GM21717 (cell line): ENCODE data around the gene MAP1B.
"Not testable (repeated sequence)": the region's sequence is repeated elsewhere in the genome, so short reads cannot be mapped to it uniquely, and the experiment has no call there.

Experiments
- ATAC-seq: cut with Tn5 transposase; IDR thresholded peaks from one replicate; pipeline ENCODE4 v1.9.1; 2021; ENCODE audit warnings: mild to moderate bottlenecking, moderate library complexity; ENCODE audit not compliant: unreplicated experiment

The MAP1B gene

DNA sequence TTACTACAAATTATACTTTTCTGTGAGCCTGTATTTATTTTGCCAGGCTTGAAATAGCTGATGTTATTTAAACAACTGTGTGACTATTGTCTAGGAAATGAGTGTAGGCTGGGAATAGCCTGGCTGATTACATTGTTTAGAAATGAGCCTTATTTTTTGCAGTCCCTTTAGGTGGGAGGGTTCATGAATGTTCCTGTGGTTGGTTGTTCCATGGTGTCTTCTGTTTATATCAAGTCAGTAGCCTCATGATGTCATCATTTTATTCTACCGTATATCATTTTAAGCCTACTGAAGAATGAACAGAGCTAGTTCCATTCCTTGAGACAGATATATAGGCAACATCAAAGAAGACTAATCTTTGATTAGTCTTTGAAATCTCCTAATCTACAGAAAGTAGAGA lies 53.1 kb downstream of the MAP1B start:
- ATAC-seq = no peak

DNA sequence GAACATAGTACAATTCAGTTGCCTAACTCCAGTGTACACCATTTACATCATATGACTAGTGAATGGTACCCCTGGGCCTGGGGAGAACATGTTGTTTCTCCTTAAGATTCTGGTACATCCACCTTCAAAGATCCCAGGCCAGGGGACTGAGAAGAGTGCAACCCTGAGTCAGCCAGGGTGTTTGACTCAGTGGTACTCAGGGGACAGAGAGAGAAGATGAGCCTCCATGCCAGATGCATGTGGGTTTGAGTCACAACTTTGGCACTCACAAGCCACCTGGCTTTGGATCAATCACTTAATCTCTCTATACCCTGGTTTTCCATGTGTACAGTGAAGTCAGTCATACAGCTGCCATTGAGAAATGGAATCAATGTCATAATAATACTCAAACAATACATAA lies 53.7 kb downstream of the MAP1B start:
- no peak for ATAC-seq

DNA sequence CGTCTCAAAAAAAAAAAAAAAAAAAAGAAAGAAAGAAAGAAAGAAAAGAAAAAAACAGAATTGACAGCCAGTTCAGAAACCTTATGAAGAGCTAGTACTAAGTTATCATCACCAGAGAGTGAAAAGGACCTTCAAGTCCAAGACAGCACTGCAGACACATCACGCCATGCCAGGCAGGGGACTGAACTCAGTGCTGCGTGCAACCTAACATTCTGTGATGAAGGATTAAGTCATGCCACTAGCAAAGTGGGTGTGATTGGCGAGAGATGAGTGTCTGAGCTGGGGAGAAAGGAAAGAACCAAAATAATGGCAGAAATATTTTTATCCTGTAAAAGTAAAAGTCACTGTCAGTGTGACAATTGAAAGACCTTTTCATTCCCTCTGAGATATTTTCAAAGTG lies 54.7 kb downstream of the MAP1B start:
- no peak for ATAC-seq

DNA sequence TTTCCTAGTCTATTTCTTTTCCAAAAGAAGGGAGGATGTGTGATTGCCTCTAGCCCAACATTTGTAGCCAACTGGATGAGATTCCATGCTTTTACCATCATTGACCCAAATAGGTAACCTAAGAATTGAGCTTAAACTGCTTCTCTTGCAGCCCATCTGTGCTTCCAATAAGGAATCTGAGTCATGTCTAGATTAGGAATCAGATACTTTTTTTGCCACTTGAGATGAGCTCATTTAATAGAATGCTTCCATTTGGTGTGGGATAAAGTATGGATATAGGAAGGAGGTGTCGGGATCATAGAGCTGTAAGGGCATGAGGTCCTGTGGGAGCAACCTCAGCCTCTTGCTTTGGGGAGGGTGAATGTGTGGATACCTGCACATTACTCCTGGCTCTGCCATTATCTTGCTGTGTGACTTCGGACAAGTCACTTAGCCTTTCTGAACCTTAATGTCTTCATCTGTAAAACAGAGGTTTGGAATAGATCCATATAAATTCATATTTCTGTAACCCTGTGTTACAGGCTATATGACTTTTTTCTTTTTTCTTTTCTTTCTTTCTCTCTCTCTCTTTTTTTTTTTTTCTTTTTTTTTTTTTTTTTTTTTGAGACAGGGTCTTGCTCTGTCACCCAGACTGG lies 56.2 kb downstream of the MAP1B start:
- no peak for ATAC-seq

DNA sequence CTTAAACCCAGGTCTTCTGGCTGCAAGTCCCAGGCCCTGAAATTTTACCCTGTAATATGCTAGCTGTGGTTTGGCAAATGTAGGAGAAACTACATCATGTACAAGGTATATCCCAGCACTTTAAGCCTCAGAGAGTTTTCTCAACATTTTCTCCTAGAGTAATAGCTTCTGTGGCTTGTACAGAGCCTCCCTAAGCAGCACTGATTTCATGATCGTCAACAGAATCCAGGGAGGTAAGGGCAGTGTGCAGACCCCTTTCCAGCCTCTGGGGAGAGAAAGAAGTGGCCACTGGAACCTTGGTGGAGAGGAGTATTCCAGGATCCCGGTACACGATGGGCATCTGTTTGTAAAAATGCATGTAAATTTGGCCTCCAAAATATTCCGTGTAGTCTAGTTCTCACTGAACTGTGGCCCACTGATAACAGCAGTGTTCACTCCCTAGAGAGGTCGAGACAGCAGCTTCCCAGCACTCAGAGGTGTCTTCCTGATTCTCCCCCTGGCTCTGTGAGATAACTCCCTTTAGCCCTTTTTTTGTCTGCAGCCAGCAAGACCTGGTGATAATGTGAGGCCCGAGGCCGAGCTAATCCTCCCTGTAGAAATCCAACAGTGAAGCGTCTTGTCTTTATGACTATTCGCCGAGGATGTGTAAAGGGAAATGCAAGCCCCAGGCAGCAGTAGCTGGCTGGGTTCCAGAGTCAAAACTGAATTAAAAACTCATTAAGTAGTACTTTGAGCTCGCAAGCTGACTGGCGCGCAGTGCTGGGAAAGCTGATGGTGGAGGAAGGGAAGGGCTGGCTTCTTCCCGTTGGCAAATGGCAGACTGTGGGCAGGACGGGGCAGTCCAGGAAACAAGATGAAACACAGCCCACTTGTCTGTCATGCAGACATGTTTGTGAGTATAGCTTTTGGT lies 59.0 kb downstream of the MAP1B start:
- no peak for ATAC-seq

DNA sequence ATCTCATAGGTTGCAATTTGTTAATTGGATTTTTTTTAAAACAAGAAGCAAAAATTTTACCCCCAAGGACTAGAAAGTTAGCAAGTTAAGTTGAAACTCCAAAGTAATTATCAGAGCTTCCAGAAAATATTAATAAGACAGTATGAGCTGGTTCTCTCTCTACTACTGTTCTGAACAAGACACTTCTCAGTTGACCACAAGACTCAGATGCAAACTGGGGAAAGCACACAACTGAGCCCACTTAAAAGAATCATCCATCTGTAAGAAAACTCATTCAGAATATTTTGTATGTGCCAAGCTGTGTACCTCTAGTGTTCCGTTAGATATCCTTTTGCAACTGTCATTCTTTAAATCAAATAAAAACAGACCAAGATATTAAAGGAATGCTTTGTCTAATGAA lies 60.0 kb downstream of the MAP1B start:
- ATAC-seq = no peak

DNA sequence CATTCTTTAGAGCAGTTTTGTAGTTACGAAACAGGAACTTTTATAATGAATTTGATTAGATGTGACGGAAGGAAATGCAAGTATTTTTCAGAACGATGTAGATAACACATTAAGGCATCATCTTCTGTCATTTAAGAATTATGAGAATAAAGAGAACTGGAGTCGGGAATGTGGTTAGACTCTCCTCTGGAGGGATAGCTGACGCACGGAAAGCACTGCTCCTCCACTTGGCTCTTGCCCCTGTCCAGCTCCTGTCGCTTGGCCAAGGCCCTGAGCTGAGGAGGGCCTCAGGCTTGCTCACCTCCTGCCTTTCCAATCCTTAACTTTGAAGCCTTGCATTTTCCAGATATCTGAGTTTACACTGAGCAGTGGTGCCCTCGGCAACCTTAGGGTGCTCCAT lies 60.5 kb downstream of the MAP1B start:
- ATAC-seq = no peak

DNA sequence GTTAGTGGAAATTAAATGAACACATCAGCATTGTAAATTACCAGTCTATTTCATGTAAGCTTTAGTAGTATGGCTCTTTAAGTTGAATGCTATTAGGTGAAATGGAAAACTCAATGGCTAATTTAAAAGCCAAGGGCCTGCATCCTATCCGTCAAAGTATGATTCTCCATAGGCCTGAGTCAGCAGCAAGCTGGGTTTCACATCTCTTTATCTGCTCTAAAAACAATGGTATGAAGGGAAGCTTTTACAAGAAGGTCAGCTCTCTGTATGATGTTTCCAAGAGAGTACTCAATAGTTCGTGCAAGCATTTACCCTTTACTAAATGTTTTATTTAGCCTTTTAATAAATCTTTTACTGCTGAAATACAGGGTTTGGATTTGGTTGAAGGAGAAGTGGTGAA lies 62.8 kb downstream of the MAP1B start:
- no peak for ATAC-seq

DNA sequence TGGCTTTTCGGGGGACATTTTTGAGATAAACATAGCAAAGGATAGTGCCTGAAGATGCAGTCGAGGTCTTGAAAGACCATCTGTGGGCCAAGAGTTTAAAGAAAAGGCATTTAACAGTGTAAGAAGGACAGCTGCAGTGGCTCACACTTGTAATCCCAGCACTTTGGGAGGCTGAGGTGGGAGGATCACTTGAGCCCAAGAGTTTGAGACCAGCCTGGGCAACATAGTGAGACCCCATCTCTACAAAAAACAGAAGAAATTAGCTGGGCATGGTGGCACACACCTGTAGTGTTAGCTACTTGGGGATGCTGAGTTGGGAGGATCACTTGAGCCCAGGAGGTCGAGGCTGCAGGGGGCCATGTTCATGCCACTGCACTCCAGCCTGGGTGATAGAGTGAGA lies 63.9 kb downstream of the MAP1B start:
- ATAC-seq = not testable (repeated sequence)

DNA sequence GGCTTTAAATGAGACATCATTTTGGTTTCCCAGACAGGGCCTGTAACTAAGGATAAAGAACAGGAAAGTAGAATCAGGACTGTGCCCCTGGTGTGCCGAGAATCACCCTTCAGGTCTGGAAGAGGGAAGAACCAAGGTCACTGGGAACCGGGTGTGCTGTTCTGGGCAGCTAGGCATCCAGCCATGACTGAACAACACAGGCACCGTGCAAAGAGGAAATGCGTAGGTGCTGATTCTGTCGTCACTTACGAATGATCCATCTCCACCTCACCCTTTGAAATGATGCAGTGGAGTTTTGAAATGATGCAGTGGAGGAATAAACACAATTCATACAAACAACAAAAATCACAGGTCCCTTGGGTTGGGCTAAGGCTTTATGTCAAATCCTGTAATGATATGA lies 64.4 kb downstream of the MAP1B start:
- ATAC-seq = no peak

DNA sequence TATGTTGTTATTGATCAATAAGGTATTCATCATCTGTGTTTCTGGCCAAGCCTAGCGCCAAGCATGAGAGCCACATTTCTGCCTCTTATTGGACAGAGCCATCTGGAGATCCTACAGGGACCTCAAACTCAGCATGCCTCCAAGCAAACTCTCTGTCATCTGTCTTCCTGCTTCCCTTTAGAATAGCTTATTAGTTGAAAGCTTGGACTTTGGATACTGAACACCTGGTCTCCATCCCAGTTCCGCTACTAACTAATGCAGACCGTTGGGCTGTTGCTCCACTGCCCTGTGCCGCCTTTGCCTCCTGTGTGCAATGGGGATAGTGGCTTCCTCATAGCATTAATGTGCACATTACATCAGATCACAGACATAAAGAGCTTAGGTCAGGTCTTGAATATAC lies 65.5 kb downstream of the MAP1B start:
- no peak for ATAC-seq

DNA sequence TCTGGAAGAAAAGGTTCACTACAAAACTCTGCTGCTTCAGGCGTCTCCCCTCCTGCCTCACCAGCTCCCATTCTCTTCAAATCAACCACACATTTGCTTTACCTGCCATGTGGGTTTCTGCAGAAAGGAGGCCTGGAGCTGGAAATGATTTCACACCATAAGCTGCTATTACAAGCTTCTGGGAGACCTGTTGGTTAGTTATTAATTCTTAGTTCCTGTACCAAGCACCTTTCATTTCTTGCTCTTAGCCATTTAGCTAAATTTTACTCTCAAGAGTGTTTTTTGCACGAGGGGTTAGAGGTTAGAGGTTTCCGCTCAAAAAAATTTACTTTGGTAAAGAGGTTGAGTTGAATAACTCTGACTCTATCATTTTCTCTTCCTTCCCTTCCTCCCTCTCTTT lies 70.3 kb downstream of the MAP1B start:
- ATAC-seq = no peak

DNA sequence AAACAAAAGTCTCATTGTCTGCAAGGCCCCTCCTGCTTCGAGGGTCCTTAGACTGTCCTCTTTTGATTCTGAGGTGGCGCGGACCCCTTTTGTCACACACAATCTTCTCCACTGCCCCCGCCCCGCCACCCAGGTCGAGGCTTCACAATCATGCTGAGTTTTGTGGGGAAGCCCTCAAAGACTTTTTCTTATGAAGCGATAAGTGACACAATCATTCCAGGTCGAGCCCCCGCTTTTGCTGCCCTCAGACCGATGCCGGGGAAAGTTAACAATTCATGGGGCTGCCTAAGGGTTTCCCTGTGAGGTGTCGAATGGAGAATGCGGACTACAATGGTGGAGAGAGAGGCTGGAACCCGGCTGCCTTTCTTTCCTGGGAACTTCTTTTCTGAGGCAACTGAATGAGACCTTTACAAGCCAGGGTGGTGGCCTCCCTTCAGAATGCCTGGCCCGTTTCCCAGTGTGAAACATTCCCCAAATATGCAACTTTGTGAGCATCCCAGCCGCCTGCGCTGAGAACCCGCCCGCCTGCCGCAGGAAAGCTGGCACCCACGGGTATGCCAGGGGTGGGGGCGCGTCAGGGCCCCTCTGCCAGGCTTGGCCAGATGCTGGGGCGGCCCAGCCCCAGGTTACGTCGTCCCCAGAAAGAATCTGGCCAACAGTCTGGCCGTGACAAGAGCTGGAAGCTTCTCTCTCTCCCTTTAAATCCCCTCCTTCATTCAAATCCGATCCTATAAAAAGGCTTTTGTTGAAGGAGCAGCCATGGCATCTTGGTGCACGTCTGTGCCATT lies 71.9 kb downstream of the MAP1B start:
- no peak for ATAC-seq

DNA sequence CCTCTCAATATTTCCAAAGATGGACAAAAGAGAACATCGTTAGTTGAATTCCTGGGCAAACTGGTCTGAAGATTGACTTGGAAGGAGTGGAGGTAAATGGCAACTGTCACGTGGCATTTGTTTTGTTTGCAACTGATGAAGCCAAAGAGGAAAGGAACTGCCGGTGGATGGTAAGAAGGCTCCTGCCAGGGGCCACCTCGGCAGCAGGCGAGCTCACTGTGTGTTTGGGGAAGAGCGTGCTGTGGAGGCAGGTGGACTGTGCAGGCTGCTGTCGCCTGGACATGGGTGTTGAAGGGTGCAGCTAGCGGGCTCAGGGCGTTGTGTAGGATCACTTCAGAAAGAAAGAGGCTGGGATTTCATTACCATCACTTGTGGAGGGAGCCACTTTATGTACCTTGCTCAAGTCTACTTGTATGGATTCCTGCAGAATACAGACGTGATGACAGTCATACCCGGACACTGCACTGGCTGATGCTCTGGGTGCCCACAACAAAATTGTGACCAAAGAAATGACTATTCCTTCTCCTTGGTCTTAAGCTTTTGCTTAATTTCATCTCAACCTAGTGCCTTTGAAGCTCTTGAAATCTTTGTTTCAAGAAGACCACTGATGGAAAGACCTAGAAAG lies 72.7 kb downstream of the MAP1B start:
- ATAC-seq = no peak

DNA sequence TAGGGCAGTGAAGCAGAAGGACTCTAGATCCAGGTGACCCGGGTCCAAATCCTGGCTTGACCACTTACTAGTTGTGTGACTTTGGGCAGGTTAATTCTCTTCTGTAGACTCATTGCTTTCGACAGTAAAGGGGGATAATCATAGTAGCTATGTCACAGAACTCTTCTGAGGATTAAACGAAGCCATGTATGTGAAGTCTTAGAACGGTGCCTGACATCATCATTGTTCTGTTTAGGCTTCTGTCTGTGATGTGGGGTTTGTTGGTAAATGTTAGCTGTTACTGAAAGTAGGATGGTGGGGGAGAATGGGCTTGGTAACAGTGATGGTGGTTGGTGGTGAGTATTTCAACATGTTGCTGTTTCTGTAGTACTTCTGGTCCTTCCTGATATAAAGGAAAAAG lies 73.7 kb downstream of the MAP1B start:
- no peak for ATAC-seq

DNA sequence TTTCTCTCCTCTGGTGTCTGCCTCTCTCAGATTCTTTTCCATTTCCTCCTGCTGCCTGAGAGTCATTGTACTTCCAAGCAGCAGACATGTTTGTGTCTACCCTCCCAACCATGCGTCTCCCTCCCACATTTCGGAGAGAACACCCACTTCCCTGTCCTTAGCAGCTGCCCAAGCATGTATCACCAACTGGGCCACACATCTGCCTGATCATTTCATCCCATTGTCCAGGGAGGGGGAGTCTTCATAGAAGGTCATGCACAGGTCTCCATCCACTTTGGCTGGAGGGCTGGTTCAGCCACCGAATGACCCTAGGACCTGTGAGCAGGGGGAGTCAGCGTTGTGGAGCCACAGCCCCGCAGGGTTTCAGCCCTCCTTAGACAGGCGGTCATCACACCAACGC lies 75.4 kb downstream of the MAP1B start:
- no peak for ATAC-seq

DNA sequence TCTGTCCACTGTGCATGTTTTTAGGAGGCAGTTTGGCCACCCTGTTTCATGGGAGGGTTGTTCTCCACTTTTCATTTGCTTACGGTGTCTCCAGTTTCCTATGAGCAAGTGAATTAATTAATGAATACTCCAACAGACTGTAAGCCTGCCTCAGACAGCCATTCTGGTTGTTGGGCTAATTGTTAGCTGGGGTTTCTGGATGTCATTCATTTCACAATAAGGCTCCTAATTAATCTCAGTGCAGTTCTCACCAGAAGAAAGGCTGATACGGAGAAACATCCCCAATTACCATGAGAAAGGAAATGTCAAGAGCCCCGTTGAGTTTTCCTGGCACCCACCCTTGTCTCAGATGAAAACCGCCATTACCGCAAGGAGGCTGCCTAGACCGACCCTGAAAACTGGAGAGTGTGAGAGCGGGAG lies 75.8 kb downstream of the MAP1B start:
- no peak for ATAC-seq

DNA sequence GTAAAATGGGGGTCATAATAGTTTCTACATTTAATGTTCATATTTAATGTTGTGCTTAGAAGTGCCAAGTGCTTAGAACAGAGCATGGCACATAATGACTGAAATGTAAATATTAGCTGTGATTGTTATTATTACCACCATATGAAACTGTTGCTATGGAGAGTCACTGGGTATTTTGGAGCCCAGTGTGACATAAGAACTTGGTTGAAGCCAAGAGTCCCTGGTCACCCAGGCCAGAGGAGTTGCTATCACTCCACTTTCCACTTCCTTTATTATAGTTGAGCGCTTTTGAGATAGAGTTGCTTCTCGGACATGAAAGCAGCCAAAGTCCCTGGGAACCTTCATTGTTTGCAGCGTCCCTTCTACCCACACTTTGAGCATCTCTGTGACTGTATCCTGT lies 77.1 kb downstream of the MAP1B start:
- ATAC-seq = no peak

DNA sequence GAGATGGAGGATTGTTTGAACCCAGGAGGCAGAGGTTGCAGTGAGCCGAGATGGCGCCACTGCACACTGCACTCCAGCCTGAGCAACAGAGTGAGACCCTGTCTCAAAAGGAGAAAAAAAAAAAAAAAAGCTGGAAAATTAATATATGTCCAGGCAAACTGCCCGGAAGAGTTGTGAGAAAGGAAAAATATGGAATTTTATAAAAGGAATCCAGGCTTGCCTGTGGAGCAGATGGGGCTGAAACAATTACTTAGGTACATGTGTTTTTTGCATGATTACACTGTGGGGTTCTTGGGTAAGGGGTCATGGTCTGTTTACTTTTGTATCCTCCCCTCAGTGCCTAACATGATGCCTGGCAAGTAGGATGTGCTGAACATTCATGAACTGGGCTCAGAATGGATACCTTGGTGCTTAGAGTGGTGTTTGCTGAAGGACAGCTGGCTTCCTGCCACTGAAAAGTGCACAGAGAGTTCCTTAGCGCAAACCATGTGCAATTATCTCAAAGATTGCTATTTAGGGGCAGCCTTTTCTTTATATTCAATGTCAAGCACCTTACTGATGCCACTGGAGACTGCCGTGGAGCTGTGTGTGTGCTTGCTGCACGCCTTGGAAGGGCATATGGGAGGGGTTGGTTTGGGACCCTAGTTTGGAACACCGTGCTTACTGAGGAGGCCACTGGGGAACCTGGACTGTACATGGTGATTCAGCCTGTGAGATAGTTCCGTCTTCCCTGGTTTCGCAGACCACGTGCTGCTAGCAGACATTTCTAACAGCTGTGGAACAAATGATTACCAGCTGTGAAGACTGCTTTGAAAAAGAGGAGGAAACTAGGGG lies 78.4 kb downstream of the MAP1B start:
- ATAC-seq = no peak

DNA sequence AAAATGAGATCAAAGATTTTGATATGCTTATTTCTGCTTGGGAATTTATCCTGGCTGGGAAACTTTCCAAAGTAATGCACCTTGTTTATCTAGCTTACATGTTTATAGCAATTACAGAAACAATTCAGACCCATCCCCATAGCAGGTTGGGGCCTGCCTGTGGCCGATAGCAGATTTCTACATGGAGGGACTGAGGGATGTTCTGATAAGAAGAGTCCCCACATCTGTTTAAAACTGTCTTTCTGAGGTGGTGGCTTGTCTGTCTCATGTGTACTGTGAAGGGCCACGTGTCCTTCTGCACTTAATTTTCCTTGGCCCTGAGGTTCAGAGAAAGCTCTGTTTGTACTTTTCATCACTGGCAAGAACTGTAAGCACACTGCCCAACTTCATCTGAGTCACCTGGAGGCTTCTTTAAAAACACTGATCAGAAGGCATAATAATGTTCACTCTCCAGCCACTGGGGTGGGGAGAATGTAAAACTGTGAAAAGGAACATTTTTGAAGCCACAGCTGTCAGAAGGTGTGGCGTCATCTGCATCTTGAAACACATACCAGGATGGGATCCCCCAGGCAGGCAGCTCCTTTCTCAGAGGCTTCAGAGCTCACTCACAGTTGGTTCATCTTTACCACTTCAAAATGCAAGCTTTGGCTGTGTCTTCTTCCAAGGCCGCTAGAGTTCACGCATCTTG lies 80.3 kb downstream of the MAP1B start:
- ATAC-seq = no peak
